ENCODE data around the gene MYLK3.

MYLK3 gene

DNA sequence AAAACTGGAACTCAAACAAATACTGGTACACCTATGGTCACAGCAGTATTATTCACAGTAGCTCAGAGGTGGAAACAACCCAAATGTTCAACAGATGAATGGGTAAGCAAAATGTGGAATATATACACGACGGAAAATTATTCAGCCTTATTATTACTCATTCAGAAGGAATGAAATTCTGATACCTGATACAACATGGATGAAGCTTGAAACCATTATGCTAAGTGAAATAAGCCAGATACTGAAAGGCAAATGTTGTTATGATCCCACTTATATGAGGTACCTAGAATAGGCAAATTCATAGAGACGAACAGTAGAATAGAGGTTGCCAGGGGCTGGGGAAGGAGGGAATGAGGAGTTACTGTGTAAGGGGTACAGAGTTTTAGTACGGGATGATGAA, 27.1 kb upstream of the MYLK3 start:
- TF ChIP-seq, protein P1, sequence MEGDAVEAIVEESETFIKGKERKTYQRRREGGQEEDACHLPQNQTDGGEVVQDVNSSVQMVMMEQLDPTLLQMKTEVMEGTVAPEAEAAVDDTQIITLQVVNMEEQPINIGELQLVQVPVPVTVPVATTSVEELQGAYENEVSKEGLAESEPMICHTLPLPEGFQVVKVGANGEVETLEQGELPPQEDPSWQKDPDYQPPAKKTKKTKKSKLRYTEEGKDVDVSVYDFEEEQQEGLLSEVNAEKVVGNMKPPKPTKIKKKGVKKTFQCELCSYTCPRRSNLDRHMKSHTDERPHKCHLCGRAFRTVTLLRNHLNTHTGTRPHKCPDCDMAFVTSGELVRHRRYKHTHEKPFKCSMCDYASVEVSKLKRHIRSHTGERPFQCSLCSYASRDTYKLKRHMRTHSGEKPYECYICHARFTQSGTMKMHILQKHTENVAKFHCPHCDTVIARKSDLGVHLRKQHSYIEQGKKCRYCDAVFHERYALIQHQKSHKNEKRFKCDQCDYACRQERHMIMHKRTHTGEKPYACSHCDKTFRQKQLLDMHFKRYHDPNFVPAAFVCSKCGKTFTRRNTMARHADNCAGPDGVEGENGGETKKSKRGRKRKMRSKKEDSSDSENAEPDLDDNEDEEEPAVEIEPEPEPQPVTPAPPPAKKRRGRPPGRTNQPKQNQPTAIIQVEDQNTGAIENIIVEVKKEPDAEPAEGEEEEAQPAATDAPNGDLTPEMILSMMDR (IDR thresholded peaks at IDR 0.05; ENCODE audit: low read depth, low read length) = no peak
- no peak overlapping the region for H3K4me3 ChIP-seq (ENCODE audit: low read depth, low read length)
- no peak for DNase-seq (ENCODE audit: low read depth, low spot score)
- in situ Hi-C loops (cut with HindIII; ENCODE audit: low sequenced_read_pairs) = no loop called here

DNA sequence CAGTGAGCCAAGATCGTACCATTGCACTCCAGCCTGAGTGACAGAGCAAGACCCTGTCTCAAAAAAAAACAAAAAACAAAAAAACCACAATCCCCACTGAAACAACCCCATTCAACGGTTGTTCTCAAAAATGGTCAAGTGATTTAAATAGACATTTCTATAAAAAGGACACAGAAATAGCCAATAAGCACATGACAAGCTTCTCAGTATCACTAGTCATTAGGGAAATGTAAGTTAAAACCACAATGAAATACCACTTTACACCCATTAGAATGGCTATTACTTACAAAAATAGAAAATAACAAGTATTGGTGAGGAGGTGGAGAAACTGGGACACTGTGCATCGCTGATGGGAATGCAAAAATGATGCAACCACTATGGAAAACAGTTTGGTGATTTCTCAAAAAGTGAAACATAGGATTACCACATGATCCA, 26.6 kb upstream of the MYLK3 start:
- no peak for DNase-seq (ENCODE audit: low read depth, low spot score)
- in situ Hi-C loops (cut with HindIII; ENCODE audit: low sequenced_read_pairs) = no loop called here
- H3K4me3 ChIP-seq (ENCODE audit: low read depth, low read length) = no peak overlapping the region

DNA sequence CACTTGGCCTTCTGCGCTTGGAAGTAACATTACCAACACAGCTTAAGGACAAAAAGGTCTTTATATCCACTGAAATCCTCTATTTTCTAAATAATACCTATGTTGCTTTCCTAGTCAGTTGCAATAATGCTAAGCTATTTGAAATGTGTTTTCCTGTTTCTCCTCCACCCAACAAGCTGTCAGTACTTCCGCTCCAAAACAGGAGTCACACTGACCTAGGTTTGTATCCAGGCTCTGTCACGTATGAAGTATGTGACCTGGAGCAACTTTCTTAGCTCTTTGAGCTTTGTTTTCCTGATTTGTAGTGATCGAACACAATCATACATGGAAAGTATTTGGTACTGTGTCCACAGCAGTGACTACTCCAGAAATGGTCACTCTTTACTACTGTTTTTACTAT, 24.3 kb upstream of the MYLK3 start:
- in situ Hi-C loops (cut with HindIII; ENCODE audit: low sequenced_read_pairs) = no loop called here

More for the DNA sequence above, 26.6 kb upstream of the MYLK3 start:
- TF ChIP-seq, protein P1 (IDR thresholded peaks at IDR 0.05; ENCODE audit: low read depth, low read length) = no peak

DNA sequence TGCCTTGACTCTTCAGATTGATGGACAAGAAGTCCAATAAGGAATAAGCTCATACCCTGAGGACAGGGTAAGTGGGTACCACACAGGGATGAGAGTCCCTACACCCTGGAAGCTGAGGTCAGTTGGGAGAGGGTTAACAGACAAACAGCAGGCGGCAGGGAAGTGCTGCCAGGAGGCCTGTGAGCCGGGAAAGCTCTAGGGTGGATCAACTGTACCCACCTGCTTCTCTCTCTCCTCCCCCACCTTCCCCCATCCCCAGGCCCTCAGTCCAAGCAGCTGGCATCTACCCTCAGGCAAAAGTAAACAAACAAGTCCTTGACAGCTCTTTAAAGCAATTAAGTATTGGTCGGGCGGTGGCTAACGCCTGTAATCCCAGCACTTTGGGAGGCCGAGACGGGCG, 20.7 kb upstream of the MYLK3 start:
- TF ChIP-seq, protein P1 (IDR thresholded peaks at IDR 0.05; ENCODE audit: low read depth, low read length) = no peak
- no peak overlapping the region for H3K4me3 ChIP-seq (ENCODE audit: low read depth, low read length)
- DNase-seq (ENCODE audit: low read depth, low spot score) = no peak
- in situ Hi-C loops (cut with HindIII; ENCODE audit: low sequenced_read_pairs) = no loop called here

More for the DNA sequence above, 24.3 kb upstream of the MYLK3 start:
- no peak for DNase-seq (ENCODE audit: low read depth, low spot score)
- TF ChIP-seq, protein P1 (IDR thresholded peaks at IDR 0.05; ENCODE audit: low read depth, low read length) = no peak
- no peak overlapping the region for H3K4me3 ChIP-seq (ENCODE audit: low read depth, low read length)

DNA sequence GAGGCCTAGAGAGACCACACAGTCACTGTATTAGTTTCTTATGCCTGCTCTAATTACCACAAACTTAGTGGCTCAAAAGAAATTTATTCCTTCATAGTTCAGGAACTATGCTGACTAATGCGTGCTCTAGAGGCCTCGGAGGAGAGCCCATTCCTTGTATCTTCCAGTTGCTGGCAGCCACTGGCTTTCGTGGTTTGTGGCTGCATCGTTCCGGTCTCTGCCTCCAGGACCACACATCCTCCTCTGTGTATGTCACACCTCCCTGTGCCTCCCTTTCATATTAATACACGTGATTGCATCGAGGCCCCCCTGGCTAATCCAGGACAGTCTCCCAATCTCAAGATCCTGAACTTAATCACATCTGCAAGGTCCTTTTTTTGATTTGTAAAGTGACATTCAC, 16.9 kb upstream of the MYLK3 start:
- DNase-seq (ENCODE audit: low read depth, low spot score) = peak; percentile 68
- TF ChIP-seq, protein P1 (IDR thresholded peaks at IDR 0.05; ENCODE audit: low read depth, low read length) = no peak
- in situ Hi-C loops (cut with HindIII; ENCODE audit: low sequenced_read_pairs) = no loop called here
- H3K4me3 ChIP-seq (ENCODE audit: low read depth, low read length) = no peak overlapping the region

DNA sequence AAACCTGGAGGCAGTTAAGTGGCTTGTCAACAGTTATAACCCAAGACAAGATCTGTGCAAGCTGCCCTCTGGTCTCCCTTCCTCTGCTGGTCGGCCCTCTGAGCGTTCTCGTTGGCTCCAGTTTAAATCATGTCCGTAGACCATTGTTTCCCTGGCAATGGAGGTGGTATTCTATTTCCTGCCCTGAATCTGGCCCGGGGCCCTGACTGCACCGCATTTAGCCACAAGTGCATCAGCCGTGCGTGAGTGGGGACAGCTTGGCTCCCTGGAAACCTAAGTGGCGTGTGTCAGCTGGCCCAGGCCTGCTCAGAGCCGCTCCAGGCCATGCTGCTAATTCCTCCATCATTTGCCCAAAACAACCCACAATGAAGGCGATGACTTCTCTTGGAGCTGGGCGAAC, 15.0 kb upstream of the MYLK3 start:
- TF ChIP-seq, protein P1 (IDR thresholded peaks at IDR 0.05; ENCODE audit: low read depth, low read length) = no peak
- in situ Hi-C loops (cut with HindIII; ENCODE audit: low sequenced_read_pairs) = no loop called here

DNA sequence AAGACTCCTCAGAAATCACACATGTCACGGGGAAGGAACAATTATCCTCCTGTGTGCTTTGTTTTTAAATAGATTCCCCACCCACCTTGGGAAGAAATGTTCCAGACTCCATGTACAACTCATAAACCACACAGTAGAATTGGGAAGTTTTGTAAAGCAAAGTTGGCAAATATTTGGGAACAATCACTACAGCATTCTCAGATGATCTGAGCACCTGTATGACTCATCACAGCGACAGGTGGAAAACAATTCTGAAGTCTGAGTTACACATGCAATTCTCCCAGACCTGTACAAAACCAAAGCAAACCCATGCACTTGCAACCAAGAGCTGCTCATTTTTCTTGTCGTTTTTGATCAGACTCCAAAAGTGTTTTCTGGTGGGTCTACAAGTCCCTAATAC, 14.4 kb upstream of the MYLK3 start:
- in situ Hi-C loops (cut with HindIII; ENCODE audit: low sequenced_read_pairs) = no loop called here
- TF ChIP-seq, protein P1 (IDR thresholded peaks at IDR 0.05; ENCODE audit: low read depth, low read length) = no peak
- no peak for DNase-seq (ENCODE audit: low read depth, low spot score)

More for the DNA sequence above, 15.0 kb upstream of the MYLK3 start:
- H3K4me3 ChIP-seq (ENCODE audit: low read depth, low read length) = no peak overlapping the region
- no peak for DNase-seq (ENCODE audit: low read depth, low spot score)

More for the DNA sequence above, 14.4 kb upstream of the MYLK3 start:
- H3K4me3 ChIP-seq (ENCODE audit: low read depth, low read length) = no peak overlapping the region

All from astrocyte of the spinal cord (primary cell).